GM12892 (cell line): ENCODE results near the gene ATP6V0C.

Experiments used
- DNase-seq: peaks from one replicate; pipeline ENCODE4 v3.0.0; 2011; ENCODE audit not compliant: insufficient read length
- FAIRE-seq: peaks from 2 replicates; lab custom pipeline; 2011; peaks lifted over from hg19 to GRCh38; lab: Jason Lieb, UNC
- POLR2A ChIP-seq: IDR thresholded peaks from 2 replicates; pipeline ENCODE4 v1.6.1; 2011; ENCODE audit warnings: low read depth, low read length, control low read depth
- POLR2AphosphoS5 ChIP-seq: IDR thresholded peaks from 2 replicates; pipeline ENCODE4 v1.6.1; 2011; ENCODE audit warnings: low read depth, low read length, control low read depth
- TAF1 ChIP-seq: IDR thresholded peaks from 2 replicates; pipeline ENCODE4 v1.6.1; 2011; ENCODE audit warnings: low read depth, mild to moderate bottlenecking, control low read depth, low read length, borderline replicate concordance

ATP6V0C gene

DNA sequence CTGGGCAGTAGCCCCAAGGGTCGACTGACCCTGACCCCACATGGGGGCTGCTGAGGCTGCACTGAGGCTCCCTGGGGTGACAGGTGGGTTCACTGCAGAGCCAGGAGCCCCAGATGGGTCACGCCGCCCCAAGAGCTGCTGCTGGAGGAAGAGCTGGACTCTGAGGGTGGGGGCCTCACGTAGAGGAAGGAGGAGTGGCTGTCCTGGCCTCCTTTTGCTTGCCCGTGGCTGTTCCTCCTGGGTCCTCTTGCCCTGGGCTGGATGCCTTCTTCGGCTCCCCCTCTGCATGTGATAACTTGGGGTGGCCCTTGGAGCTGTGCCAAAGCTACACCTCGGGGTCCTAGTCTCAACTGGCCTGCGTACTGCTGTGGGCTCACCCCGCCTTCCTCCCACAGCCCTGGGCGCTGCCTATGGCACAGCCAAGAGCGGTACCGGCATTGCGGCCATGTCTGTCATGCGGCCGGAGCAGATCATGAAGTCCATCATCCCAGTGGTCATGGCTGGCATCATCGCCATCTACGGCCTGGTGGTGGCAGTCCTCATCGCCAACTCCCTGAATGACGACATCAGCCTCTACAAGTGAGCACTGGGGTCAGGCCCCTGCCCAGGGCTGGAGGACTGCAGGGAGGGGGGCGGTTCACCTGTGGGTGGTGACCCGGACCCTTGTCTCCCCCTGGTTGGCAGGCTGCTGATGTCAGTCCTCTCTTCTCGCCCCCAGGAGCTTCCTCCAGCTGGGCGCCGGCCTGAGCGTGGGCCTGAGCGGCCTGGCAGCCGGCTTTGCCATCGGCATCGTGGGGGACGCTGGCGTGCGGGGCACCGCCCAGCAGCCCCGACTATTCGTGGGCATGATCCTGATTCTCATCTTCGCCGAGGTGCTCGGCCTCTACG lies 5.3 kb downstream of the ATP6V0C start:
- DNase-seq (no peak), FAIRE-seq (no peak)
- TF ChIP-seq POLR2A (no peak), POLR2AphosphoS5 (no peak), TAF1 (no peak)

DNA sequence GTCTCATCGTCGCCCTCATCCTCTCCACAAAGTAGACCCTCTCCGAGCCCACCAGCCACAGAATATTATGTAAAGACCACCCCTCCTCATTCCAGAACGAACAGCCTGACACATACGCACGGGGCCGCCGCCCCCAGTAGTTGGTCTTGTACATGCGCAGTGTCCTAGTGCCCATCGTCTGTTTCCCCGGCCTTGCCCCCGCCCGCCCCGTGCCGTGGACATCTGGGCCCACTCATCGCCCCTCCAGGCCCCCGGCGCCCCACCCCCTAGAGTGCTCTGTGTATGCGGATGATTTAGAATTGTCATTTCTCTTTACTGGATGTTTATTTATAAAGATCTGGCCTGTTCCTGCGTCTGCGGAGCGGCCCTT lies 5.9 kb downstream of the ATP6V0C start:
- TF ChIP-seq POLR2A (no peak), TAF1 (no peak), POLR2AphosphoS5 (no peak)
- FAIRE-seq = no peak

DNA sequence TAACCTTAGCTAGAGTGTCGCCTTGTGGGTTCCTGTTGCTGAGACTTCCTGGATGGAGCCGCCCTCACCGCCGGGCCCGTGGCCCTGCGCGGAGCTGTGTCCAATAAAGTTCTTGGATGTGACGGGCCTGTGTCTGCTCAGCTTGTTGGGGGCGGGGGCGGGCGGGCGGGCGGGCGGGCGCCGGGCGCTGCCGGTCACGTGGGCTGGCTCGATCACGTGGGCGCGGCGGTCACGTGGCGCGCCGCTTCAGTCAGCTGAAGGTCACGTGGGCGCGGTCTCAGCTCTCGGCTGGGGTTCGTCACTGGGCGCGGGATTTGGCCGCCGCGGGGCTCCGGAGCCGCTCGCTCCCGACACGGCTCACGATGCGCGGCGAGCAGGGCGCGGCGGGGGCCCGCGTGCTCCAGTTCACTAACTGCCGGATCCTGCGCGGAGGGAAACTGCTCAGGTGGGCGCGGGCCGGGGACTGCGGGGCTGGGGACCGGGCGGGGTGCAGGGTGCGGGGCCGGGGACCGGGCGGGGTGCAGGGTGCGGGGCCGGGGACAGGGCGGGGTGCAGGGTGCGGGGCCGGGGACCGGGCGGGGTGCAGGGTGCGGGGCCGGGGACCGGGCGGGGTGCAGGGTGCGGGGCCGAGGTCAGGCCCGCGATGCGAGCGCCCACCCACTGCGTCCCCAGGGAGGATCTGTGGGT lies 6.5 kb downstream of the ATP6V0C start, which contains the start of gene AMDHD2:
AMDHD2 (plus strand) TSS at position 275 of the 687 bp plus-strand sequence; CDS start at position 363, 88 bp downstream.
- peak; percentile 99 for DNase-seq
- peak; percentile 90 for FAIRE-seq
- no peak for TF ChIP-seq TAF1
- peak; percentile 86 for TF ChIP-seq POLR2AphosphoS5
- peak; percentile 86 for TF ChIP-seq POLR2A

More for the DNA sequence above, 5.9 kb downstream of the ATP6V0C start:
- DNase-seq = no peak

DNA sequence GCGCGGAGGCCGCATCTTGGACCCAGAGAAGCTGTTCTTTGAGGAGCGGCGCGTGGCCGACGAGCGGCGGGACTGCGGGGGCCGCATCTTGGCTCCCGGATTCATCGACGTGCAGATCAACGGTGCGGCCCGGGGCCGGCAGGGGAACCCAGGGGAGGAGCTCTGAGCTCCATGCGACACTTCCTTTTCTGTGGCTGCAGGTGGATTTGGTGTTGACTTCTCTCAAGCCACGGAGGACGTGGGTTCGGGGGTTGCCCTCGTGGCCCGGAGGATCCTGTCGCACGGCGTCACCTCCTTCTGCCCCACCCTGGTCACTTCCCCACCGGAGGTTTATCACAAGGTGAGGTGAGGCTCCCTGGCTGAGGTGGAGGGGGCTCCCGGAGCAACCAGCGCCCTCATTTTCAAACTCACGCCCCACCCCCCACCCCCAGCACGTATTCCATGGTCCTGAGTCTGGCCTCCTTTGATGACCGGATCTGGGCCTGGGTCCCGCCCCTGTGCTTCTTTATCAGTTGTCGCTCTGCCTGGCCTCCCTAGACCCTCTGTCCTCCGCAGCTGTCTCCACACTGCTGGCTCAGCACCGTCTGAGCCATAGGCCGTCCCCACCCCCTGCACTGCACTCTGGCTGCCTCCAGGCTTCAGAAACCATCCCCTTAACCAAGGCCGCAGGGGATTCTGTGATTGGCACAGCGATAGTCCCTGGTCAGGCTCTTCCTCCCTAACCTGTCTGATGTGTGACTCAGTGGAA lies 7.2 kb downstream of the ATP6V0C start:
- DNase-seq (peak; percentile 67), FAIRE-seq (no peak)
- TF ChIP-seq TAF1 = no peak
- no peak; the same call in 1 of the 2 replicates for TF ChIP-seq POLR2AphosphoS5
- TF ChIP-seq POLR2A = no peak

DNA sequence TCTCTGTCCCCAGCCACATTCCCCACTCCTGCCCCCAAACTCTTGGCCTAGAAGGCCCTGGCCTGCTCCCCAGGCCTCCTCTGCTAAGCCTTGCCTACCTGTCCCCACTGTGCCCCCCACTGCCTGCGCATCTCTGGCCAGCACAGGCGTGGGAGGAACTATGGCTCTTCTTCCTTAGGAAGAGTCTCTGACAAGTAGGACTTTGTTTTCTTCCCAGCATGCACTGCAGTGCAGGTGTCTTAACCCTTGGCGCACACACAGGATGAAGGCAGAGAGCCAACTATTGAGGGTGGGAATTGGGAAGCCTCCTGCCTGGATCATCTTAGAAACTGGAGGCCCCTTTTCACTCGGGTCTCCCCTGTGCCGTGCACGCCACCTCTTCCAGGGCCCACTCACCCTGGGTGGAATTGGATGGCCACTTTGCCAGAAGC lies 10.1 kb downstream of the ATP6V0C start:
- no peak for FAIRE-seq
- no peak for TF ChIP-seq POLR2AphosphoS5
- TF ChIP-seq POLR2A = no peak
- TF ChIP-seq TAF1 = no peak
- DNase-seq = no peak

DNA sequence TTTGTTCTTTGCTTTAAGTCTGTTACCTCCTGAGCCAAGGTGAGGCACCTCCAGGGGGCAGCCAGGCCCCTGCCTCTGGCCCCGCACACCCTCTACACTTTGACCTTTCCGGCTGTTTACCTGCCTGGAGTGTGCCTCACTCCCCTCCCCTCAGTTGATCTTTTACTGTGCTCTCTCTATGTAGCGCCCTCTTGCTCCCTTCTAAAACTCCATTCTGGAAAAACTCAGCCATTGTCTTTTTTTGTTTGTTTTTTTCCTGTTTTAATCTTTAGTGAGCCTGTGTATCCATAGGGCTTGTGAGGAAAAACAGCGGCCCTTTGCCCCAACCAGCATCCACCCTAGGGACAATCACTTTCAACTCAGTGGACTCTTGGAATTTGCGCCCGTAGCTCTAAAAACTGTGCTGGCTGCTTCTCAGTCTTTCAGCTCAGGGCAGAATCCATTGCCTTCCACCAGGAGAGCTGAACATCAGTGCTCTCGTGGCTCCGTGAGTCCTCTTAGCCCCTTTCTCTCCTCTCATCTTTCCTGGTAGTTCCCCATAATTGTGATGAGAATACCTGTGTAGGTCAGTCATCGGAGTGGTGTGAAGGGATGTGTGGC lies 10.7 kb downstream of the ATP6V0C start:
- TF ChIP-seq POLR2A (no peak), TAF1 (no peak), POLR2AphosphoS5 (no peak)
- FAIRE-seq (no peak), DNase-seq (no peak)

DNA sequence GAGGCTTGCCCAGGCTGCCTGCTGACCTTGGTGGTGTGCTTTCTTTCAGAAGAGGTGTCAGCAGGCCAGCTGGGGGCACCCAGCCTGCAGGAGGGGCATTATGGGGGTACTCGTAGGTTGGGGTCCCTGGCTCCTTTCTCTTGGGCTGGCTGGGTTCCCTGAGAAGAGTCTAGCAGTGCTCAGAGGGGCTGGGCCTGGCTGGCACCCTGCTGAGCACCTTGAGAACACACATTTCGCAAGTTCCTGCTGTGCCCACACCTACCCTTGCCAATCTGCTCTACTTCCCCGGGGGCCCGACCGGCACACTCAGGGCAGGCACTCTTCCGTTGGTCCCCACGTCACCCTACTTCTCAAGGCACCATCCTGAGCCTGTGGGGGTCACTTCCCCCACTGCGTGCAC lies 12.4 kb downstream of the ATP6V0C start:
- FAIRE-seq (no peak), DNase-seq (no peak)
- TF ChIP-seq POLR2AphosphoS5 = no peak
- no peak for TF ChIP-seq POLR2A
- no peak for TF ChIP-seq TAF1

DNA sequence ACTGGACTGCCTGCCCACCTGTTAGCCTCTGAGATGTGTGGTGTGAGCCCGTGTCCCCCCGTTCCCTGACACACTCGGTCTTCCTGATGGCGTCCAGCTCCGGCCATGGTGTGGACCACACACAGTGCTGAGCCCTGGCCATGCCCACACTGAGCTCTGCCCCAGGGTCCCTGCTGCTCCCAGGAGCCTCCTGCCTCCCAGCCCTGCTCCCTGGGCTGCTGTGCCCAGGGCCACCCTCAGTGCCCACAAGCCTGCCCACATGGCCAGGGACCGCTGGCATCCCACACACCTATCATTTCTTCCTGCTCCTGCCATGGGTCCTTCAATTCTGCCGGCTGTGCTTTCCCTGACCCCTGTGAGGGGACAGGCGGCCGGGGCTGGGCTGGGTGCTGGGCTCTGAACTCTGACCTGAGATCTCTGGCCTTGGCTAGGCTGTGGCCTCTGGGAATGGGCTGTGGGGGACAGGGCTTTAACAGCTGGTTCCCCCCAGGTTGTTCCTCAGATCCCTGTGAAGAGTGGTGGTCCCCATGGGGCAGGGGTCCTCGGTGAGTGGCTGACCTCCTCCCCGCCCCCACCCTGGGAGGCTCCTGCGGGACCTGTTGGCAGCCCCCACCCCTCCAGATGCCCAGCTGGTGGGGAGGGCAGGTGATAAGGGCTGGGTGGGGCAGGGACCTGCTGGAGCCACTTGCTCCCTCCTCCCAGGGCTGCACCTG lies 13.5 kb downstream of the ATP6V0C start:
- TF ChIP-seq TAF1 = no peak
- no peak for TF ChIP-seq POLR2A
- TF ChIP-seq POLR2AphosphoS5 = no peak
- DNase-seq (no peak), FAIRE-seq (no peak)

DNA sequence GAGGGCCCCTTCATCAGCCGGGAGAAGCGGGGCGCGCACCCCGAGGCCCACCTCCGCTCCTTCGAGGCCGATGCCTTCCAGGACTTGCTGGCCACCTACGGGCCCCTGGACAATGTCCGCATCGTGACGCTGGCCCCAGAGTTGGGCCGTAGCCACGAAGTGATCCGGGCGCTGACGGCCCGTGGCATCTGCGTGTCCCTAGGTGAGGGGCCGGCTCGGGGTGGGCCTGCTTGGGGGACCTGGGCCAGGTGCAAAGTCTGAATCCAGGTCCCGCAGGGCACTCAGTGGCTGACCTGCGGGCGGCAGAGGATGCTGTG lies 14.0 kb downstream of the ATP6V0C start:
- TF ChIP-seq POLR2A = no peak
- TF ChIP-seq POLR2AphosphoS5 = no peak
- TF ChIP-seq TAF1 = no peak
- no peak for FAIRE-seq

DNA sequence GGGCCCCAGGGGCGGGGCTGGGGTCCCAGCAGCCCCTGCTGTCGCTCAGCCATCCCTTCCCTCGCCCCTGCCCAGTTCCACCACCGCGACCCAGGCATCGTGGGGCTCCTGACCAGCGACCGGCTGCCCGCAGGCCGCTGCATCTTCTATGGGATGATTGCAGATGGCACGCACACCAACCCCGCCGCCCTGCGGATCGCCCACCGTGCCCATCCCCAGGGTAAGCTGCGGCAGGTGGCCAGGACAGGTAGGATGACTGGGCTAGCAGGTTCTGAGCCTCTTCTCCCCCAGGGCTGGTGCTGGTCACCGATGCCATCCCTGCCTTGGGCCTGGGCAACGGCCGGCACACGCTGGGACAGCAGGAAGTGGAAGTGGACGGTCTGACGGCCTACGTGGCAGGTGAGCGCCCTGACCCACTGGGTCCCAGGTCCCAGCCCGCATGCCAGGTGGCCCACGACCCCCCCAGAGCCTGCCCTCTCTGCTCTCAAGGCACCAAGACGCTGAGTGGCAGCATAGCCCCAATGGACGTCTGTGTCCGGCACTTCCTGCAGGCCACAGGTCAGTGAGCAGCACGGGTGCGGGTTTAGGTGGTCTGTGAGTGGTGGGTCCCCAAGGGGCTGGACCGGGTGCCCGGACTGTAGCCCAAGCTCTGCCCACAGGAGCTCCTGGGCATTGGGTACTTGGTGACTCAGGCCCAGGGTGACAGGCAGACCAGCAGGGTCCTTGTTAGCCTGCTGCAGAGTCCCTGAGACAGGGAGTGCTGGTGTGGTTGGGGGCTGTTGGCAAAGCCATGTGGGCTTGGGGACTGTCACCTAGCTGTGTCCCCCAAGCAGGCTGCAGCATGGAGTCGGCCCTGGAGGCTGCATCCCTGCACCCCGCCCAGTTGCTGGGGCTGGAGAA lies 14.7 kb downstream of the ATP6V0C start:
- no peak for TF ChIP-seq POLR2A
- TF ChIP-seq POLR2AphosphoS5 = no peak; the same call in 1 of the 2 replicates
- no peak for TF ChIP-seq TAF1
- FAIRE-seq (no peak), DNase-seq (no peak)

More for the DNA sequence above, 14.0 kb downstream of the ATP6V0C start:
- DNase-seq = no peak
